SU-DHL-6 (cell line): ENCODE data around the gene TBC1D22A.

Source experiments
- H2AFZ ChIP-seq: fragments of 200-600 bp; sonication (generic); 2 replicates; pipeline ENCODE4 v1.6.1; 2014; ENCODE audit warnings: low read depth, mild to moderate bottlenecking, moderate library complexity, mixed read lengths, antibody characterized with exemption, low read length; ENCODE audit not compliant: severe bottlenecking
- H3F3A ChIP-seq: fragments of 200-600 bp; shearing (Covaris generic); 2 replicates; pipeline ENCODE4 v1.6.0; 2016; ENCODE audit warnings: antibody characterized with exemption, mild to moderate bottlenecking; ENCODE audit not compliant: insufficient read depth
- H3K27ac ChIP-seq: fragments of 200-600 bp; sonication (generic); 2 replicates; pipeline ENCODE4 v1.5.1; 2016; ENCODE audit warnings: low read depth, mild to moderate bottlenecking, low read length, moderate library complexity, mixed read lengths
- H3K27me3 ChIP-seq: fragments of 200-600 bp; sonication (generic), shearing (Covaris generic); 2 replicates; pipeline ENCODE4 v1.6.0; 2014; ENCODE audit warnings: mild to moderate bottlenecking, low read length
- H3K36me3 ChIP-seq: fragments of 200-600 bp; sonication (generic); 2 replicates; pipeline ENCODE4 v1.6.1; 2014; ENCODE audit warnings: mild to moderate bottlenecking, low read length, mixed read lengths
- H3K4me2 ChIP-seq: fragments of 300-600, 200-600 bp; shearing (Covaris generic), sonication (generic); 2 replicates; pipeline ENCODE4 v1.6.0; 2014; ENCODE audit warnings: low read length, low read depth, mild to moderate bottlenecking; ENCODE audit not compliant: poor library complexity, severe bottlenecking
- H3K4me3 ChIP-seq: fragments of 200-600 bp; sonication (generic); 2 replicates; pipeline ENCODE4 v1.5.1; 2014; ENCODE audit warnings: antibody characterized with exemption, low read length, mild to moderate bottlenecking, mixed read lengths; ENCODE audit not compliant: insufficient read depth, poor library complexity, severe bottlenecking
- H3K79me2 ChIP-seq: fragments of 200-600 bp; sonication (generic); 2 replicates; pipeline ENCODE4 v1.6.1; 2014; ENCODE audit warnings: mild to moderate bottlenecking, low read length, moderate library complexity; ENCODE audit not compliant: insufficient read depth
- H3K9ac ChIP-seq: fragments of 200-600 bp; sonication (generic); 2 replicates; pipeline ENCODE4 v1.7.0; 2014; ENCODE audit warnings: mild to moderate bottlenecking, low read length
- H3K9me2 ChIP-seq: fragments of 200-600 bp; sonication (generic); replicated peaks from 2 replicates; pipeline ENCODE4 v1.6.1; 2014; ENCODE audit warnings: low read length; ENCODE audit not compliant: insufficient read depth
- H3K9me3 ChIP-seq: fragments of 200-600 bp; sonication (generic); 2 replicates; pipeline ENCODE4 v1.6.1; 2014; ENCODE audit warnings: low read length, mixed read lengths; ENCODE audit not compliant: insufficient read depth
- H4K20me1 ChIP-seq: fragments of 200-600 bp; sonication (generic); 2 replicates; pipeline ENCODE4 v1.6.1; 2014; ENCODE audit warnings: low read depth, mild to moderate bottlenecking, antibody characterized with exemption, low read length, moderate library complexity, mixed read lengths
- CTCF ChIP-seq: fragments of 200-600 bp; sonication (generic); IDR thresholded peaks from one replicate; pipeline ENCODE4 v1.5.1; 2017; ENCODE audit warnings: antibody characterized with exemption, mild to moderate bottlenecking, low read length, moderate library complexity; ENCODE audit not compliant: insufficient read depth, poor library complexity, severe bottlenecking
- EZH2phosphoT487 ChIP-seq: fragments of 200-600 bp; sonication (generic), shearing (Covaris generic); conservative IDR thresholded peaks from 2 replicates; pipeline ENCODE4 v1.6.1; 2018; ENCODE audit warnings: mild to moderate bottlenecking, antibody characterized with exemption, low read length, moderate library complexity, mixed read lengths

The TBC1D22A gene

GRCh38 chr22:46846832-46847355 is 84.4 kb downstream of the TBC1D22A start:
- no peak overlapping the region for H3K9ac ChIP-seq
- H3F3A ChIP-seq, result no peaks in the 10 kb centered on the region
- TF ChIP-seq EZH2phosphoT487 (no peak), CTCF (no peak)
- H3K27me3 ChIP-seq, result no peaks in the 10 kb centered on the region
- peaks cover 7% of the 10 kb centered on the region for H4K20me1 ChIP-seq
- H3K4me2 ChIP-seq, result no peak overlapping the region
- peaks cover 86% of the 10 kb centered on the region for H3K79me2 ChIP-seq
- H3K9me3 ChIP-seq, result no peaks in the 10 kb centered on the region
- no peaks in the 10 kb centered on the region for H3K36me3 ChIP-seq
- no peak overlapping the region for H3K27ac ChIP-seq
- H2AFZ ChIP-seq, result no peak overlapping the region
- H3K4me3 ChIP-seq, result no peak overlapping the region
- H3K9me2 ChIP-seq, result no peaks in the 10 kb centered on the region

GRCh38 chr22:46848197-46848596 is 85.7 kb downstream of the TBC1D22A start:
- TF ChIP-seq CTCF (no peak), EZH2phosphoT487 (no peak)
- no peak overlapping the region for H3K9ac ChIP-seq
- H3K27ac ChIP-seq, result no peak overlapping the region
- H3K9me2 ChIP-seq, result no peaks in the 10 kb centered on the region
- H3K79me2 ChIP-seq, result peaks cover 86% of the 10 kb centered on the region
- no peak overlapping the region for H3K4me3 ChIP-seq
- H3K27me3 ChIP-seq, result no peaks in the 10 kb centered on the region
- no peak overlapping the region for H3K4me2 ChIP-seq
- no peaks in the 10 kb centered on the region for H3F3A ChIP-seq
- no peak overlapping the region for H2AFZ ChIP-seq
- H3K36me3 ChIP-seq, result no peaks in the 10 kb centered on the region
- H3K9me3 ChIP-seq, result no peaks in the 10 kb centered on the region
- peaks cover 7% of the 10 kb centered on the region; the same call in 1 of the 2 replicates for H4K20me1 ChIP-seq

- H3F3A ChIP-seq, result no peaks in the 10 kb centered on the region
- H3K27me3 ChIP-seq, result no peaks in the 10 kb centered on the region
- H3K79me2 ChIP-seq, result peaks cover 80% of the 10 kb centered on the region
- no peaks in the 10 kb centered on the region for H3K9me3 ChIP-seq
- peaks cover 7% of the 10 kb centered on the region; the same call in 1 of the 2 replicates for H4K20me1 ChIP-seq
- no peaks in the 10 kb centered on the region for H3K9me2 ChIP-seq
- H3K4me2 ChIP-seq, result no peak overlapping the region
- no peak overlapping the region for H2AFZ ChIP-seq
- no peak overlapping the region for H3K4me3 ChIP-seq
- no peak overlapping the region for H3K9ac ChIP-seq
- no peak overlapping the region for H3K27ac ChIP-seq
- H3K36me3 ChIP-seq, result no peaks in the 10 kb centered on the region
- TF ChIP-seq EZH2phosphoT487 (no peak), CTCF (no peak)
Observed at GRCh38 chr22:46849101-46849500, 86.7 kb downstream of the TBC1D22A start.
